Neural cell (in vitro differentiated cells): ENCODE data around the gene SHB. TPM values are rescaled to one million over a fixed set of nuclear protein-coding genes. Genes with fewer than 3 reads are reported as not detected.

Source experiments
- H2AFZ ChIP-seq: fragments of 200-600, 300-800 bp; sonication (generic), shearing (Covaris generic); 2 replicates; pipeline ENCODE4 v1.6.0; 2014; ENCODE audit warnings: low read depth, mild to moderate bottlenecking, antibody characterized with exemption, low read length, moderate library complexity
- H3F3A ChIP-seq: fragments of 200-600 bp; shearing (Covaris generic); 2 replicates; pipeline ENCODE4 v1.6.1; 2016; ENCODE audit warnings: mild to moderate bottlenecking, moderate library complexity, mixed read lengths, antibody characterized with exemption, low read length; ENCODE audit not compliant: insufficient read depth, poor library complexity, severe bottlenecking
- H3K27ac ChIP-seq: fragments of 200-600, 300-800 bp; sonication (generic), shearing (Covaris generic); 2 replicates; pipeline ENCODE4 v1.5.1; 2014; ENCODE audit warnings: mild to moderate bottlenecking, low read length, moderate library complexity
- H3K27me3 ChIP-seq: fragments of 300-800, 200-600 bp; sonication (generic), shearing (Covaris generic); 2 replicates; pipeline ENCODE4 v1.6.0; 2014; ENCODE audit warnings: mild to moderate bottlenecking, low read depth, low read length, moderate library complexity; ENCODE audit not compliant: insufficient read depth
- H3K36me3 ChIP-seq: fragments of 300-800, 200-600 bp; sonication (generic), shearing (Covaris generic); 2 replicates; pipeline ENCODE4 v1.5.1; 2014; ENCODE audit warnings: mild to moderate bottlenecking, antibody characterized with exemption, low read length, moderate library complexity; ENCODE audit not compliant: insufficient read depth
- H3K4me2 ChIP-seq: fragments of 300-800, 200-600 bp; sonication (generic), shearing (Covaris generic); 2 replicates; pipeline ENCODE4 v1.6.0; 2014; ENCODE audit warnings: mild to moderate bottlenecking, low read length
- H3K4me3 ChIP-seq: fragments of 300-800, 200-600 bp; sonication (generic), shearing (Covaris generic); 2 replicates; pipeline ENCODE4 v1.5.1; 2014; ENCODE audit warnings: mild to moderate bottlenecking, low read length, moderate library complexity
- H3K79me2 ChIP-seq: fragments of 200-600 bp; shearing (Covaris generic); replicated peaks from 2 replicates; pipeline ENCODE4 v1.6.0; 2014; ENCODE audit warnings: mild to moderate bottlenecking, low read length, moderate library complexity; ENCODE audit not compliant: insufficient read depth
- H3K9ac ChIP-seq: fragments of 300-800, 200-600 bp; sonication (generic), shearing (Covaris generic); 2 replicates; pipeline ENCODE4 v1.6.1; 2016; ENCODE audit warnings: mild to moderate bottlenecking, low read length, mixed read lengths
- H3K9me2 ChIP-seq: fragments of 200-600 bp; shearing (Covaris generic); 2 replicates; pipeline ENCODE4 v1.6.1; 2016; ENCODE audit warnings: mild to moderate bottlenecking, low read length, mixed read lengths; ENCODE audit not compliant: insufficient read depth
- H3K9me3 ChIP-seq: fragments of 200-600, 300-800 bp; sonication (generic), shearing (Covaris generic); 2 replicates; pipeline ENCODE4 v1.6.1; 2016; ENCODE audit warnings: mild to moderate bottlenecking, mixed run types, low read length, moderate library complexity, mixed read lengths
- H4K20me1 ChIP-seq: fragments of 200-600 bp; shearing (Covaris generic); 2 replicates; pipeline ENCODE4 v1.6.1; 2016; ENCODE audit warnings: mild to moderate bottlenecking, mixed run types; ENCODE audit not compliant: insufficient read depth
- EP300 ChIP-seq: fragments of 450-650 bp; conservative IDR thresholded peaks from 2 replicates; pipeline ENCODE4 v1.6.1; 2014; ENCODE audit warnings: antibody characterized with exemption, mild to moderate bottlenecking, moderate library complexity; ENCODE audit not compliant: poor library complexity, severe bottlenecking
- EZH2 ChIP-seq: fragments of 200-600, 300-800 bp; shearing (Covaris generic), sonication (generic); IDR thresholded peaks from 2 replicates; pipeline ENCODE4 v1.6.1; 2014; ENCODE audit warnings: antibody characterized with exemption, low read length, borderline replicate concordance, mild to moderate bottlenecking; ENCODE audit not compliant: insufficient read depth, poor library complexity, severe bottlenecking
- MXI1 ChIP-seq: fragments of 450-650 bp; conservative IDR thresholded peaks from 2 replicates; pipeline ENCODE4 v1.6.1; 2014; ENCODE audit warnings: antibody characterized with exemption, mild to moderate bottlenecking; ENCODE audit not compliant: poor library complexity, severe bottlenecking
- POLR2AphosphoS5 ChIP-seq: IDR thresholded peaks from 2 replicates; pipeline ENCODE4 v1.6.1; 2012
- RAD21 ChIP-seq: fragments of 450-650 bp; conservative IDR thresholded peaks from 2 replicates; pipeline ENCODE4 v1.6.1; 2014; ENCODE audit warnings: antibody characterized with exemption, mild to moderate bottlenecking, moderate library complexity
- SMC3 ChIP-seq: fragments of 450-650 bp; conservative IDR thresholded peaks from 2 replicates; pipeline ENCODE4 v1.6.1; 2014; ENCODE audit warnings: antibody characterized with exemption, mild to moderate bottlenecking, moderate library complexity; ENCODE audit not compliant: poor library complexity
- TAF1 ChIP-seq: IDR thresholded peaks from 2 replicates; pipeline ENCODE4 v1.6.1; 2012; ENCODE audit warnings: low read depth
- polyA plus RNA-seq: library from polyadenylated mRNA; depleted of rRNA; stranded (reverse); fragments of >200 nt; gene quantifications from 2 replicates; pipeline ENCODE4 v1.2.3, GENCODE V29; 2014
- TF ChIP-seq, protein P1 (sequence below): fragments of 450-650 bp; IDR thresholded peaks from 2 replicates; pipeline ENCODE4 v1.5.1; 2014; ENCODE audit warnings: antibody characterized with exemption, mild to moderate bottlenecking, moderate library complexity; ENCODE audit not compliant: poor library complexity, severe bottlenecking
- TF ChIP-seq, protein P2 (sequence below): IDR thresholded peaks from 2 replicates; pipeline ENCODE4 v1.6.1; 2012; ENCODE audit warnings: borderline replicate concordance

SHB gene
- polyA plus RNA-seq, 1 donor from 2014 or later: 17.5 TPM

DNA sequence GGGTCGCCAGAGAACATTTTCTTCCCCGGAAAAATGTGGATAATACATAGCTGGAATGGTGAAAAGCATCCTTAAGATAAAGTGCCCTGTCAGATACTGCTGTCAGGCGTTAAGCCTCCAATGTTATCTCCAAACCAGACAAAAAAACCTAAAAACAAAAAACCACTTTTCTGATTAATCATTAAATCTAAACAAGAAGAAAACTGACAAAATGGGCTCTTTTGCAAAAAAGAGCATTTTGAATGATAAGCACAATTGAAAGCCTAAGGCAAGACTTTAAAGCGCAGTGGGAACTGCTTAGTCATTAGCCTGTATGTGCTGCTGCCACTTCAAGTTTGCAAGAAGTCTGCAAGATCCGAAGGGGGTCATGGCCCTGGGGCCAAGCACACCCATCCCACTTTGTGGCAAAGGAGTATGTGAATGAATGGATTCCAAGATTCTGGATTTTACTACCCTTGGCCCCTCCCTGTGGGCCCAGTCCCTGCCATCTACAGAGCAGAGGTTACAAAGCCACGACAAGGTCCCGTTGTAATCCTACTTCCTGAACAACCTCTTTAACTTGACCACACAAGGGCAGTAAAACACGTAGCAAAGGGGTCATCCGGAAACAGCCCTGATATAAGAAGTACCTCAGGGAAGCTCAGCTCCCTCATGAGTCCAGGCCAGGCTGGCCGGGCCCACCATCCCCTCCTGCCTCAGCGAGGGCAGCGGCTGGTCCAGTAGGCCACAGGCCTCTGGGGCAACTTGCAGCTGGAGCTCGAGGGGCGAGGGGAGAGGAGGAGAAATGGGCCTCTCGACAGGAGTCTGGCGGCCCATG is 29.7 kb downstream of the SHB start:
- no peak overlapping the region for H3K27ac ChIP-seq

DNA sequence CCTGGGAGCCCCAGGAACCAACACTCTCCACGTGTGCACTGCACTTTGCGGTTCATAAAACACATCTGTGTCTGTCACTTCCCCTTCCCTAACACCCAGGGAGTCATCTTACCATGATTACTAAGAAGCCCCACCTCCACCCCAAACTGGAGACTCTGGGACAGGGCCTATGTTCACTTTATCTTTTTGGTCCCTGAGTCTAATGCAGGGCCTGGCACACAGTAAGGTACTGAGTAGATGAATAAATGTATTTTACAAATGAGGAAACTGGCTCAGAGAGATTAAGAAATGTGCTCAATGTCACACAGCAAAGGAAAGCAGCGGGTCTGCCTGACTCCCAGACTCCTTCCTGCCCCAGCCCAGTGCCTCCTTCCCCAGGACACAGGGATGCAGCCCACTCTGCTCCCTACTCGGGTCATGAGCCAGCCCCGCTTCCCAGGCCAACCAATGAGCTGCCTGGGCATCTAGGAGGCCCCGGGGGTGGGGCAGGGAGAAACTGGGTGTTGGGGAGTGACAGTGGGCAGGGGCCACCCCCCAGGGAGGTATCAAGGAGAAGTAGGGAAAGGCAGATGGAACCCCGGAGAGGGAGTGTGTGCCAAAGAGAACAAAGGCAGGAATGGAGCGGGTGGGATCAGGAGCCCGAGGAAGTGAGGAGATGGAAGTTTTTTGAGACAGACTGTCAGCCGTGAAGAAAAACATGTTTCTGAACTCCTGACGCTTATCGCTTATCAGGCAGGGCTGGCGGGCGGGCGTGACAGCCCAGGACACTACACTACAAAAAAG is 30.5 kb downstream of the SHB start:
- Histone ChIP-seq H4K20me1 (no peaks in the 10 kb centered on the region), H2AFZ (no peak overlapping the region), H3K4me3 (no peak overlapping the region), H3F3A (no peaks in the 10 kb centered on the region), H3K9me3 (no peaks in the 10 kb centered on the region), H3K9me2 (no peaks in the 10 kb centered on the region), H3K36me3 (no peaks in the 10 kb centered on the region), H3K9ac (no peak overlapping the region), H3K27me3 (no peaks in the 10 kb centered on the region), H3K27ac (no peak overlapping the region), H3K4me2 (no peak overlapping the region), H3K79me2 (peaks cover 75% of the 10 kb centered on the region)
- TF ChIP-seq RAD21 (no peak), EP300 (no peak), POLR2AphosphoS5 (no peak), EZH2 (no peak), TAF1 (no peak), MXI1 (no peak), SMC3 (no peak)
- TF ChIP-seq, protein P1, sequence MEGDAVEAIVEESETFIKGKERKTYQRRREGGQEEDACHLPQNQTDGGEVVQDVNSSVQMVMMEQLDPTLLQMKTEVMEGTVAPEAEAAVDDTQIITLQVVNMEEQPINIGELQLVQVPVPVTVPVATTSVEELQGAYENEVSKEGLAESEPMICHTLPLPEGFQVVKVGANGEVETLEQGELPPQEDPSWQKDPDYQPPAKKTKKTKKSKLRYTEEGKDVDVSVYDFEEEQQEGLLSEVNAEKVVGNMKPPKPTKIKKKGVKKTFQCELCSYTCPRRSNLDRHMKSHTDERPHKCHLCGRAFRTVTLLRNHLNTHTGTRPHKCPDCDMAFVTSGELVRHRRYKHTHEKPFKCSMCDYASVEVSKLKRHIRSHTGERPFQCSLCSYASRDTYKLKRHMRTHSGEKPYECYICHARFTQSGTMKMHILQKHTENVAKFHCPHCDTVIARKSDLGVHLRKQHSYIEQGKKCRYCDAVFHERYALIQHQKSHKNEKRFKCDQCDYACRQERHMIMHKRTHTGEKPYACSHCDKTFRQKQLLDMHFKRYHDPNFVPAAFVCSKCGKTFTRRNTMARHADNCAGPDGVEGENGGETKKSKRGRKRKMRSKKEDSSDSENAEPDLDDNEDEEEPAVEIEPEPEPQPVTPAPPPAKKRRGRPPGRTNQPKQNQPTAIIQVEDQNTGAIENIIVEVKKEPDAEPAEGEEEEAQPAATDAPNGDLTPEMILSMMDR: no peak
- TF ChIP-seq, protein P2, sequence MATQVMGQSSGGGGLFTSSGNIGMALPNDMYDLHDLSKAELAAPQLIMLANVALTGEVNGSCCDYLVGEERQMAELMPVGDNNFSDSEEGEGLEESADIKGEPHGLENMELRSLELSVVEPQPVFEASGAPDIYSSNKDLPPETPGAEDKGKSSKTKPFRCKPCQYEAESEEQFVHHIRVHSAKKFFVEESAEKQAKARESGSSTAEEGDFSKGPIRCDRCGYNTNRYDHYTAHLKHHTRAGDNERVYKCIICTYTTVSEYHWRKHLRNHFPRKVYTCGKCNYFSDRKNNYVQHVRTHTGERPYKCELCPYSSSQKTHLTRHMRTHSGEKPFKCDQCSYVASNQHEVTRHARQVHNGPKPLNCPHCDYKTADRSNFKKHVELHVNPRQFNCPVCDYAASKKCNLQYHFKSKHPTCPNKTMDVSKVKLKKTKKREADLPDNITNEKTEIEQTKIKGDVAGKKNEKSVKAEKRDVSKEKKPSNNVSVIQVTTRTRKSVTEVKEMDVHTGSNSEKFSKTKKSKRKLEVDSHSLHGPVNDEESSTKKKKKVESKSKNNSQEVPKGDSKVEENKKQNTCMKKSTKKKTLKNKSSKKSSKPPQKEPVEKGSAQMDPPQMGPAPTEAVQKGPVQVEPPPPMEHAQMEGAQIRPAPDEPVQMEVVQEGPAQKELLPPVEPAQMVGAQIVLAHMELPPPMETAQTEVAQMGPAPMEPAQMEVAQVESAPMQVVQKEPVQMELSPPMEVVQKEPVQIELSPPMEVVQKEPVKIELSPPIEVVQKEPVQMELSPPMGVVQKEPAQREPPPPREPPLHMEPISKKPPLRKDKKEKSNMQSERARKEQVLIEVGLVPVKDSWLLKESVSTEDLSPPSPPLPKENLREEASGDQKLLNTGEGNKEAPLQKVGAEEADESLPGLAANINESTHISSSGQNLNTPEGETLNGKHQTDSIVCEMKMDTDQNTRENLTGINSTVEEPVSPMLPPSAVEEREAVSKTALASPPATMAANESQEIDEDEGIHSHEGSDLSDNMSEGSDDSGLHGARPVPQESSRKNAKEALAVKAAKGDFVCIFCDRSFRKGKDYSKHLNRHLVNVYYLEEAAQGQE: no peak

More for the DNA sequence above, 29.7 kb downstream of the SHB start:
- TF ChIP-seq SMC3 (no peak), EP300 (no peak), MXI1 (no peak), EZH2 (no peak), TAF1 (no peak), RAD21 (no peak)
- no peak overlapping the region for H3K4me2 ChIP-seq
- no peaks in the 10 kb centered on the region for H3K27me3 ChIP-seq
- H3K9me3 ChIP-seq: no peaks in the 10 kb centered on the region
- H2AFZ ChIP-seq: no peak overlapping the region
- no peaks in the 10 kb centered on the region for H4K20me1 ChIP-seq
- H3K9ac ChIP-seq: no peak overlapping the region
- no peak overlapping the region for H3K4me3 ChIP-seq
- no peaks in the 10 kb centered on the region for H3K36me3 ChIP-seq
- no peaks in the 10 kb centered on the region for H3K9me2 ChIP-seq
- H3K79me2 ChIP-seq: peaks cover 72% of the 10 kb centered on the region
- H3F3A ChIP-seq: no peaks in the 10 kb centered on the region
